Keratinocyte (primary cell): ENCODE measurements around the gene IMPDH2. TPM values are rescaled to one million over a fixed set of nuclear protein-coding genes. Genes with fewer than 3 reads are reported as not detected.

Experiments used
- DNase-seq: peaks from one replicate; pipeline ENCODE4 v3.0.0-alpha.2; 2011; ENCODE audit warnings: low read depth, missing footprints, low spot score
- FAIRE-seq: peaks from 2 replicates; lab custom pipeline; 2011; peaks lifted over from hg19 to GRCh38; lab: Jason Lieb, UNC
- H2AFZ ChIP-seq: 2 replicates; pipeline ENCODE4 v1.6.0; 2012; ENCODE audit warnings: low read length, control low read depth, inconsistent platforms; ENCODE audit not compliant: control insufficient read depth
- H3K27ac ChIP-seq: 2 replicates; pipeline ENCODE4 v1.5.1; 2011; ENCODE audit warnings: low read length; ENCODE audit not compliant: control insufficient read depth, insufficient read depth
- H3K27me3 ChIP-seq: 3 replicates; pipeline ENCODE4 v1.6.0; 2011; ENCODE audit warnings: low read length; ENCODE audit not compliant: control insufficient read depth, insufficient read depth; ENCODE audit errors: extremely low read depth
- H3K36me3 ChIP-seq, 2 experiments: 2 replicates in 1 of 2; 3 replicates in 1 of 2; pipeline ENCODE4 v1.5.1; 2011; ENCODE audit warnings: low read length in 2 of 2, mild to moderate bottlenecking in 1 of 2; ENCODE audit not compliant: control insufficient read depth in 2 of 2, insufficient read depth in 2 of 2; ENCODE audit errors: extremely low read depth in 1 of 2
- H3K4me1 ChIP-seq: 3 replicates; pipeline ENCODE4 v1.5.1; 2011; ENCODE audit warnings: low read length; ENCODE audit not compliant: control insufficient read depth, insufficient read depth; ENCODE audit errors: extremely low read depth
- H3K4me2 ChIP-seq: 3 replicates; pipeline ENCODE4 v1.6.0; 2011; ENCODE audit warnings: low read depth, low read length; ENCODE audit not compliant: control insufficient read depth, insufficient read depth; ENCODE audit errors: extremely low read depth
- H3K4me3 ChIP-seq, 3 experiments: fragments of 200-600 bp in 1 of 3; sonication (generic) in 1 of 3; 2 replicates in 2 of 3; 3 replicates in 1 of 3; pipeline ENCODE4 v1.5.1; 2011 to 2016; ENCODE audit warnings: low read length in 3 of 3, mild to moderate bottlenecking in 3 of 3, control low read depth in 2 of 3, inconsistent platforms in 1 of 3, low read depth in 1 of 3, mixed read lengths in 1 of 3, mixed run types in 1 of 3, moderate library complexity in 1 of 3; ENCODE audit not compliant: control insufficient read depth in 2 of 3, insufficient read depth in 2 of 3; ENCODE audit errors: extremely low read depth in 1 of 3
- H3K79me2 ChIP-seq: 2 replicates; pipeline ENCODE4 v1.6.0; 2012; ENCODE audit warnings: low read length; ENCODE audit not compliant: control insufficient read depth, insufficient read depth
- H3K9ac ChIP-seq: 3 replicates; pipeline ENCODE4 v1.6.0; 2011; ENCODE audit warnings: low read length; ENCODE audit not compliant: control insufficient read depth, insufficient read depth; ENCODE audit errors: extremely low read depth
- H3K9me1 ChIP-seq: 3 replicates; pipeline ENCODE4 v1.6.0; 2011; ENCODE audit warnings: low read length; ENCODE audit not compliant: control insufficient read depth, insufficient read depth; ENCODE audit errors: extremely low read depth
- H3K9me3 ChIP-seq: 2 replicates; pipeline ENCODE4 v1.5.1; 2012; ENCODE audit warnings: low read depth, low read length; ENCODE audit not compliant: control insufficient read depth
- H4K20me1 ChIP-seq: 3 replicates; pipeline ENCODE4 v1.6.0; 2011; ENCODE audit warnings: low read length; ENCODE audit not compliant: control insufficient read depth, insufficient read depth; ENCODE audit errors: extremely low read depth
- CTCF ChIP-seq, 3 experiments: IDR thresholded peaks in 1 of 3; conservative IDR thresholded peaks in 1 of 3; optimal IDR thresholded peaks in 1 of 3; 2 replicates in 2 of 3; 3 replicates in 1 of 3; pipeline versions ENCODE3 to v1.5.1; 2011; ENCODE audit warnings: low read length in 3 of 3, mild to moderate bottlenecking in 3 of 3, moderate library complexity in 2 of 3, control low read depth in 1 of 3, inconsistent platforms in 1 of 3; ENCODE audit not compliant: insufficient read depth in 2 of 3; ENCODE audit errors: extremely low read depth in 1 of 3
- EZH2 ChIP-seq: IDR thresholded peaks from one replicate; pipeline ENCODE4 v1.6.1; 2012; ENCODE audit warnings: inconsistent platforms, mild to moderate bottlenecking, low read length, moderate library complexity
- dilution Hi-C: fragments of 300-500 bp; cut with MboI; formaldehyde crosslinking; loops from one replicate; pipeline ENCODE4 v1.7.0; 2020; ENCODE audit warnings: low sequenced_read_pairs; ENCODE audit not compliant: extremely low pct_ligation_motif_present
- polyA plus RNA-seq, 5 experiments: library from polyadenylated mRNA; depleted of rRNA in 3 of 5; stranded (reverse) in 3 of 5; stranded (forward) in 1 of 5; unstranded in 1 of 5; fragments of >200 nt; gene quantifications; 1 replicate in 1 of 5; 2 replicates in 3 of 5; 3 replicates in 1 of 5; pipeline versions ENCODE4 v1.2.1 to v1.2.3, GENCODE V29; 2011 to 2012; ENCODE audit warnings: missing spikeins in 2 of 5, low read depth in 1 of 5, low replicate concordance in 1 of 5

IMPDH2 gene
- polyA plus RNA-seq, 1 donor (not counting 4 experiments of a cell fraction or from before 2014, with no cell fraction given), result 221 TPM

- H3K79me2 ChIP-seq, result no peaks in the 10 kb centered on the region
- no peaks in the 10 kb centered on the region for H3K9me1 ChIP-seq
- H3K4me1 ChIP-seq, result peaks cover 12% of the 10 kb centered on the region
- no peak for FAIRE-seq
- dilution Hi-C loops, result no loop called here
- TF ChIP-seq CTCF (optimal IDR thresholded peaks at IDR 0.05 in 1 of 3, IDR thresholded peaks at IDR 0.05 in 1 of 3, conservative IDR thresholded peaks at IDR 0.05 in 1 of 3; ENCODE audit: extremely low read depth in 1 of 3, insufficient read depth in 2 of 3, low read length in 3 of 3) (no peak), EZH2 (no peak)
- DNase-seq, result no peak
- H3K27ac ChIP-seq, result no peak overlapping the region
- no peaks in the 10 kb centered on the region for H4K20me1 ChIP-seq
- peaks cover 25 to 32% of the 10 kb centered on the region in 2 experiments for H3K36me3 ChIP-seq
- H2AFZ ChIP-seq, result no peak overlapping the region
- no peak overlapping the region for H3K4me2 ChIP-seq
- no peak overlapping the region for H3K9ac ChIP-seq
- no peaks in the 10 kb centered on the region for H3K27me3 ChIP-seq
- H3K4me3 ChIP-seq, result no peak overlapping the region
- no peaks in the 10 kb centered on the region for H3K9me3 ChIP-seq
These were observed 43.3 kb downstream of the IMPDH2 start for GRCh38 chr3:48985831-48986376.

GRCh38 chr3:48984663-48985062 lies 44.5 kb downstream of the IMPDH2 start:
- no peak overlapping the region for H3K4me3 ChIP-seq
- H3K27me3 ChIP-seq, result no peaks in the 10 kb centered on the region
- H3K4me1 ChIP-seq, result peaks cover 7% of the 10 kb centered on the region
- dilution Hi-C loops, result no loop called here
- H3K4me2 ChIP-seq, result no peak overlapping the region
- no peaks in the 10 kb centered on the region for H4K20me1 ChIP-seq
- H3K27ac ChIP-seq, result no peak overlapping the region
- TF ChIP-seq CTCF (optimal IDR thresholded peaks at IDR 0.05 in 1 of 3, IDR thresholded peaks at IDR 0.05 in 1 of 3, conservative IDR thresholded peaks at IDR 0.05 in 1 of 3; ENCODE audit: extremely low read depth in 1 of 3, insufficient read depth in 2 of 3, low read length in 3 of 3), result no peak
- no peak for TF ChIP-seq EZH2
- peaks cover 33 to 42% of the 10 kb centered on the region in 2 experiments for H3K36me3 ChIP-seq
- no peaks in the 10 kb centered on the region for H3K79me2 ChIP-seq
- H3K9me3 ChIP-seq, result no peaks in the 10 kb centered on the region
- FAIRE-seq (no peak), DNase-seq (no peak)
- H2AFZ ChIP-seq, result no peak overlapping the region
- no peaks in the 10 kb centered on the region for H3K9me1 ChIP-seq
- no peak overlapping the region for H3K9ac ChIP-seq
